ENCODE results near the gene SP140. TPM values are rescaled to one million over a fixed set of nuclear protein-coding genes. Genes with fewer than 3 reads are reported as not detected.

Gene SP140
- total RNA-seq, 4 donors from 2014 or later: 1.3 to 2.4 (median 1.4) TPM; not detected in 1

DNA sequence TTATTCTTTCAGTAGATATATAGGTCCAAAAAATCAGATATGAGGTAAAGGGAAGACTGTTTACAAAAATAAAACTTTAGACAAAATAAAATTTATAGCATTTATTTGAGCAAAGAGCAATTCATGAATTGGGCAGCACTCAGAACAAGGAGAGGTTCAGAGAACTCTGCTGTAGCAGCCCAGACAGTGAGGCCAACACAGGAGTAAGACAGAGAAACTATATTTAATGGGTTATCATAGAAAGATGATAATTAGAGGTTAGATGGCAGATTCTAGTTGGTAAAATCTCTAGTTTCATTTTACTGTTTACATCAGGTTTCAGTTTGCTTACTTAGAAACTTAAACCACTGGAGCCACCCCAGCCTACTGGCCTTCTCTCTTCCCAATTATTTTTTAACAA lies 71.4 kb downstream of the SP140 start:
- intact Hi-C loops (cut with DNase I; ENCODE audit: low total_unique reads): no loop called here
- H3K4me3 ChIP-seq (ENCODE audit: low read depth, poor library complexity, severe bottlenecking): no peak overlapping the region
- TF ChIP-seq, protein P1, sequence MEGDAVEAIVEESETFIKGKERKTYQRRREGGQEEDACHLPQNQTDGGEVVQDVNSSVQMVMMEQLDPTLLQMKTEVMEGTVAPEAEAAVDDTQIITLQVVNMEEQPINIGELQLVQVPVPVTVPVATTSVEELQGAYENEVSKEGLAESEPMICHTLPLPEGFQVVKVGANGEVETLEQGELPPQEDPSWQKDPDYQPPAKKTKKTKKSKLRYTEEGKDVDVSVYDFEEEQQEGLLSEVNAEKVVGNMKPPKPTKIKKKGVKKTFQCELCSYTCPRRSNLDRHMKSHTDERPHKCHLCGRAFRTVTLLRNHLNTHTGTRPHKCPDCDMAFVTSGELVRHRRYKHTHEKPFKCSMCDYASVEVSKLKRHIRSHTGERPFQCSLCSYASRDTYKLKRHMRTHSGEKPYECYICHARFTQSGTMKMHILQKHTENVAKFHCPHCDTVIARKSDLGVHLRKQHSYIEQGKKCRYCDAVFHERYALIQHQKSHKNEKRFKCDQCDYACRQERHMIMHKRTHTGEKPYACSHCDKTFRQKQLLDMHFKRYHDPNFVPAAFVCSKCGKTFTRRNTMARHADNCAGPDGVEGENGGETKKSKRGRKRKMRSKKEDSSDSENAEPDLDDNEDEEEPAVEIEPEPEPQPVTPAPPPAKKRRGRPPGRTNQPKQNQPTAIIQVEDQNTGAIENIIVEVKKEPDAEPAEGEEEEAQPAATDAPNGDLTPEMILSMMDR (IDR thresholded peaks at IDR 0.05): no peak
- TF ChIP-seq POLR2A (IDR thresholded peaks at IDR 0.05): no peak
- DNase-seq (ENCODE audit: low spot score in 2 of 2): no peak

- DNase-seq (ENCODE audit: low spot score in 2 of 2): no peak
These were observed 74.1 kb downstream of the SP140 start for GRCh38 chr2:230299618-230300017.

DNA sequence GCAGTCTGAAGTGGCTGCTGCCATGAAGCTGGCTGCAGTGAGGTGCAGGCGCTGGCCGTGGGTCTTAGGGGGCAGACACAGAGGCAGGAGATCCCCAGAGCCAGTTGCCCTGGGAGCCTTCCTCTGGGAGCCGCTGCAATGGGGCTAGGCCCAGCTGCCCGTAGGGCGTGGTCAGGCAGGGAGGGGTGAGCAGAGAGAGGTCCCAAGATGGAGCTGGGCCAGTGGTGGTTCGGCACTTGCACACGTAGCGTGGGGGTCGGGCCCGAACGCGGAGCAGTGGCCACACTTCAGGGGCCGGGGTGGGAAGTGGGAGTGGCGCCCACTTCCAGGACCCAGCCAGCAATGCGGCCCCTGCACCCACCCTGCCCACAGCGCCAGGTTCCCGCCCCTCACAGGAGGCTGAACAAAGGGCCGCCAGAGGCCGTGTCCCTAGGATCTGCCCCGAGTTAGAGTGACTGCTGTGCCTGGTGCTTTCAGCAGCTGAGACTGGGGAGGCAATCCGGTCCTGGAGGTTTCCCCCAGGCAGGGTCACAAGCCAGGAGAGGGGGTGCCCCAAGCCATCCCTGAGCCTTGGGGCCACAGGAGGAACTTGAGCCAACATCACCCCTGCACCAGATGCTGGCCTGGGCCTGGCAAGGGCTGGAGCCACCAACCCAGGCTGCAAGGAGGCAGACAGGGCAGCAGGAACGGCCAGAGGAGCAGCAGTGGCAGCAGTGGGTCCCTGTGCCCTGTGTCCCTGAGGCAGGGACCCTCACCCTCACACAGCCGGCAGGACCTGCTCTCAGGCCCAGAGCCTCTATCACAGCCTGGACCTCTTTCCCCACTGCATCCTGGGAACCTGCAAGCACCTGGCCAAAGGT lies 80.1 kb downstream of the SP140 start:
- H3K4me3 ChIP-seq (ENCODE audit: low read depth, poor library complexity, severe bottlenecking): no peak overlapping the region
- WGBS, 2 donors: 93 to 95% methylated on average over 10 to 21 of the region's 23 CpGs
- no peak for DNase-seq (ENCODE audit: low spot score in 2 of 2)
- intact Hi-C loops (cut with DNase I; ENCODE audit: low total_unique reads): no loop called here
- TF ChIP-seq, protein P1 (IDR thresholded peaks at IDR 0.05): no peak
- TF ChIP-seq POLR2A (IDR thresholded peaks at IDR 0.05): no peak

More at GRCh38 chr2:230299618-230300017, 74.1 kb downstream of the SP140 start:
- intact Hi-C loops (cut with DNase I; ENCODE audit: low total_unique reads): no loop called here
- TF ChIP-seq, protein P1 (IDR thresholded peaks at IDR 0.05): no peak
- no peak for TF ChIP-seq POLR2A (IDR thresholded peaks at IDR 0.05)
- 88 to 100% methylated on average over 1 to 2 of the region's 2 CpGs for WGBS, 2 donors
- H3K4me3 ChIP-seq (ENCODE audit: low read depth, poor library complexity, severe bottlenecking): no peak overlapping the region

DNA sequence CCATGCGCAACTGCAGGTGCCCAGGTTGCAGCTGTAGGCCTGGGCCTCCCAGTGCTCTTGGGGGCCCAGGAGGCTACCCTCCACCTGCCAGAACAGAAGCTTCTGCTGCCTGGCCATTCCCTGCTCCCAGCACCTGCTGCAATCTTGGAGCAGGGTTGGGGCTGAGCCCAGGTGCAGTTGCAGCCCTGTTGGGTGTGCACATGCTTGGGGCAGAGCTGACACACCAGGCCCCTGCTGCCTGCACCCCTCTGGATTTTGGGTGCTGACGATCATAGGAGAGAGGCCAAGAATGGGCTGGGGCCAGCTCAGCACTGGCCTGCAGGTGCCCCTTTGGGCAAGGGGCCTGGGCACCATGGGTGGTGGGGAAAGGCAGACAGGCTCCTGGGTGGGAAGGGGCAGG lies 80.9 kb downstream of the SP140 start:
- DNase-seq (ENCODE audit: low spot score in 2 of 2): no peak
- TF ChIP-seq, protein P1 (IDR thresholded peaks at IDR 0.05): no peak
- no peak for TF ChIP-seq POLR2A (IDR thresholded peaks at IDR 0.05)
- WGBS, 2 donors: 90 to 100% methylated on average over 1 to 2 of the region's 2 CpGs
- H3K4me3 ChIP-seq (ENCODE audit: low read depth, poor library complexity, severe bottlenecking): no peak overlapping the region
- intact Hi-C loops (cut with DNase I; ENCODE audit: low total_unique reads): no loop called here

GRCh38 chr2:230307485-230307884 lies 81.9 kb downstream of the SP140 start:
- TF ChIP-seq POLR2A (IDR thresholded peaks at IDR 0.05): no peak
- TF ChIP-seq, protein P1 (IDR thresholded peaks at IDR 0.05): no peak
- no peak for DNase-seq (ENCODE audit: low spot score in 2 of 2)
- no peak overlapping the region for H3K4me3 ChIP-seq (ENCODE audit: low read depth, poor library complexity, severe bottlenecking)
- intact Hi-C loops (cut with DNase I; ENCODE audit: low total_unique reads): no loop called here
- 82 to 84% methylated on average over 2 of the region's 2 CpGs for WGBS, 2 donors
